Neural crest cell (in vitro differentiated cells): Measurements from ENCODE around the gene EMILIN1. TPM values are rescaled to one million over a fixed set of nuclear protein-coding genes. Genes with fewer than 3 reads are reported as not detected.
A peak's percentile ranks its signal among the peaks of the same experiment; 100 is the strongest.

ENCODE experiments used
- DNase-seq: peaks from one replicate; pipeline ENCODE4 v3.0.0; 2021; ENCODE audit warnings: low read depth, mixed read lengths, low spot score
- H3K27ac Mint-ChIP-seq: one replicate; pipeline ENCODE4 v1.8.0; 2021; ENCODE audit warnings: mild to moderate bottlenecking, mixed read lengths; ENCODE audit not compliant: unreplicated experiment
- H3K27me3 Mint-ChIP-seq: 2 replicates; pipeline ENCODE4 v1.8.0; 2021; ENCODE audit warnings: low read depth, mild to moderate bottlenecking, mixed read lengths
- H3K36me3 Mint-ChIP-seq: 2 replicates; pipeline ENCODE4 v1.8.0; 2021; ENCODE audit warnings: low read depth, mild to moderate bottlenecking, mixed read lengths
- H3K4me1 Mint-ChIP-seq: 2 replicates; pipeline ENCODE4 v1.8.0; 2021; ENCODE audit warnings: mixed read lengths
- H3K4me3 Mint-ChIP-seq: one replicate; pipeline ENCODE4 v1.8.0; 2021; ENCODE audit warnings: mild to moderate bottlenecking, mixed read lengths
- H3K9me3 Mint-ChIP-seq: 2 replicates; pipeline ENCODE4 v1.8.0; 2021; ENCODE audit warnings: mixed read lengths
- CTCF ChIP-seq: fragments of 200-600 bp; sonication (generic); conservative IDR thresholded peaks from 2 replicates; pipeline ENCODE4 v1.5.0; 2021; ENCODE audit warnings: antibody characterized with exemption, mild to moderate bottlenecking
- total RNA-seq: library from RNA; stranded (reverse); gene quantifications from 2 replicates; pipeline ENCODE4 v1.2.1, GENCODE V29; 2021

EMILIN1 gene
- total RNA-seq, 1 donor from 2014 or later = 24.1 TPM

- H3K27ac Mint-ChIP-seq = no peak overlapping the region
- H3K27me3 Mint-ChIP-seq = peaks cover 2% of the 10 kb centered on the region
- peaks cover 66% of the 10 kb centered on the region for H3K4me1 Mint-ChIP-seq
- H3K4me3 Mint-ChIP-seq = peak overlapping the region; percentile 21
- DNase-seq = no peak
- no peaks in the 10 kb centered on the region for H3K9me3 Mint-ChIP-seq
- no peak for TF ChIP-seq CTCF
- no peaks in the 10 kb centered on the region for H3K36me3 Mint-ChIP-seq
Observed at GRCh38 chr2:27076323-27076722, 2.1 kb upstream of the EMILIN1 start.

GRCh38 chr2:27077231-27077630 is 1.2 kb upstream of the EMILIN1 start:
- Mint-ChIP-seq H3K36me3 (no peaks in the 10 kb centered on the region), H3K4me1 (peaks cover 68% of the 10 kb centered on the region), H3K27ac (peak overlapping the region; percentile 60), H3K9me3 (no peaks in the 10 kb centered on the region), H3K27me3 (peaks cover 3% of the 10 kb centered on the region), H3K4me3 (peak overlapping the region; percentile 21)
- TF ChIP-seq CTCF = no peak
- DNase-seq = no peak

GRCh38 chr2:27079233-27080139 is 1.1 kb downstream of the EMILIN1 start:
- Mint-ChIP-seq H3K9me3 (no peaks in the 10 kb centered on the region), H3K36me3 (no peaks in the 10 kb centered on the region), H3K27ac (peak overlapping the region; percentile 89), H3K27me3 (peaks cover 3% of the 10 kb centered on the region), H3K4me3 (peak overlapping the region; percentile 61), H3K4me1 (peaks cover 56% of the 10 kb centered on the region)
- no peak for TF ChIP-seq CTCF
- DNase-seq = no peak

- Mint-ChIP-seq H3K27me3 (peaks cover 4% of the 10 kb centered on the region), H3K9me3 (no peaks in the 10 kb centered on the region), H3K36me3 (no peaks in the 10 kb centered on the region), H3K27ac (peak overlapping the region; percentile 89), H3K4me1 (peaks cover 50% of the 10 kb centered on the region), H3K4me3 (peak overlapping the region; percentile 61)
- TF ChIP-seq CTCF = no peak
- no peak for DNase-seq
Observed at GRCh38 chr2:27080140-27080469, 1.7 kb downstream of the EMILIN1 start.

GRCh38 chr2:27080603-27080936 is 2.2 kb downstream of the EMILIN1 start:
- H3K27ac Mint-ChIP-seq = peak overlapping the region; percentile 85
- TF ChIP-seq CTCF = no peak
- no peak for DNase-seq
- H3K4me3 Mint-ChIP-seq = peak overlapping the region; percentile 82
- H3K36me3 Mint-ChIP-seq = no peaks in the 10 kb centered on the region
- H3K9me3 Mint-ChIP-seq = no peaks in the 10 kb centered on the region
- peaks cover 55% of the 10 kb centered on the region for H3K4me1 Mint-ChIP-seq
- H3K27me3 Mint-ChIP-seq = peaks cover 8% of the 10 kb centered on the region
